ENCODE data around the gene SPPL3.
A peak's percentile ranks its signal among the peaks of the same experiment; 100 is the strongest.

SPPL3 gene

GRCh38 chr12:120854804-120855203 is 49.4 kb downstream of the SPPL3 start:
- no peak overlapping the region for H3K4me3 Mint-ChIP-seq
- H3K36me3 Mint-ChIP-seq, result peaks cover 0 to 15% of the 10 kb centered on the region in 2 donors
- peaks cover 43 to 74% of the 10 kb centered on the region in 2 donors for H3K4me1 Mint-ChIP-seq
- H3K27ac Mint-ChIP-seq, result peak overlapping the region; percentile 25
- H3K9me3 Mint-ChIP-seq, result peaks cover 0 to 3% of the 10 kb centered on the region in 2 donors
- no peaks in the 10 kb centered on the region for H3K27me3 Mint-ChIP-seq
- no peak for DNase-seq
- ATAC-seq (replicated peaks), result no peak

DNA sequence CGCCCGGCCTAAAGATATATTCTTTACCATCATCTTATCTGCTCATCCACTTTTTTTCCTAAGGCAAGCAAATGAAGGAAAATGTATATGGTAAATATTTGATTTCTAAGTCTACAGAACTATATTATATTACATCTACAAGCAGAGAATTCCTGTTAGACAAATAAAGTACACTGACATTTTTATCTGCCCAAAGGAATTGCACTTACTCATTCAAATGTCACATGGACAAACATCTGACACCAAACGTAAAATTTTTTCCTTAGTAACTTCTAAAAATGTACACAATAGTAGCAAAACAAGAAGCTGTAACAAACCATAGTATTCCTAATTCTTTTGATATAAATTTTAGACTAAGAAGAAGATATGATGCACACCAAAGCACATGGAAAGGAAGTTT is 51.0 kb downstream of the SPPL3 start:
- Mint-ChIP-seq H3K4me1 (peaks cover 45 to 74% of the 10 kb centered on the region in 2 donors), H3K36me3 (peaks cover 0 to 8% of the 10 kb centered on the region in 2 donors), H3K27me3 (no peaks in the 10 kb centered on the region), H3K4me3 (no peak overlapping the region), H3K27ac (no peak overlapping the region), H3K9me3 (no peaks in the 10 kb centered on the region)
- DNase-seq (no peak), ATAC-seq (replicated peaks) (no peak)

DNA sequence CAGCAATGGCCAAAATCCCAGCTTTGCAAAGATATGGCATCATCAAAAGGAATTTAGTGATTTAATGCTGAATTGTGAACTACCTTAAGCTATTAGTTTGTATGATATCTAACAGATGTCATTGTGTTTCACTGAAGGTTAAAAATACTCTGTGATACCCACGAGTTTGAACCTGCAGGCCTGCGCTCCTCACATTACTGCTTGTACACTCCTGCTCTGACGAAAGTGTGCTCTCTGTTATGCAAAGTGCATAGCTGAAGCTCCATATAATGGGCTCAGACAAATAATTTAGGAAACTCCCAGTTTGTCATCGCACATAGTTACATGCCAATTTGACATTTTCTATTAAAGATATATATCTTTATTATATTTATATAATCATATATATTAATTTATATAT is 52.2 kb downstream of the SPPL3 start:
- DNase-seq, result no peak
- Mint-ChIP-seq H3K36me3 (peaks cover 0 to 4% of the 10 kb centered on the region in 2 donors), H3K9me3 (no peaks in the 10 kb centered on the region), H3K27me3 (no peaks in the 10 kb centered on the region), H3K4me1 (peaks cover 45 to 75% of the 10 kb centered on the region in 2 donors), H3K4me3 (no peak overlapping the region), H3K27ac (peak overlapping the region; percentile 71)
- no peak for ATAC-seq (replicated peaks)

DNA sequence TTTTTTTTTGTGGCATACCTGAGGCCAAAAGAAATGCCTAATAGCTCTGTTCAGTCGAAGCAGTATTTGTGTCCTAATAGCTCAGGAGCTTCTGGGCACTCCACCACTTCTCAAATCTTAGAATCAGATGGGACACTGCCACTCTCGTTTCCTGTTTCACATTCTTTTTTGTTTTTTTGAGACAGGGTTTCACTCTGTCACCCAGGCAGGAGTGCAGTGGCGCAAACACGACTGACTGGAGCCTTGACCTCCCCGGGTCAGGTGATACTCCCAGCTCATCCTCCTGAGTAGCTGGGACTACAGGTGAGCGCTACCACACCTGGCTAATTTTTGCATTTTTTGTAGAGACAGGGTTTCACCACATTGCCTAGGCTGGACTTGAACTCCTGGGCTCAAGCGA is 52.7 kb downstream of the SPPL3 start:
- peak overlapping the region; percentile 71 for H3K27ac Mint-ChIP-seq
- H3K4me1 Mint-ChIP-seq, result peaks cover 42 to 74% of the 10 kb centered on the region in 2 donors
- peak; percentile 22 for DNase-seq
- peak; percentile 83 to 87 for ATAC-seq (replicated peaks)
- peak overlapping the region in 1 of 2 donors; percentile 41 for H3K4me3 Mint-ChIP-seq
- H3K9me3 Mint-ChIP-seq, result no peaks in the 10 kb centered on the region
- peaks cover 0 to 4% of the 10 kb centered on the region in 2 donors for H3K36me3 Mint-ChIP-seq
- H3K27me3 Mint-ChIP-seq, result no peaks in the 10 kb centered on the region

- H3K4me1 Mint-ChIP-seq, result peaks cover 41 to 74% of the 10 kb centered on the region in 2 donors
Observed at GRCh38 chr12:120849765-120850164, 54.4 kb downstream of the SPPL3 start.

DNA sequence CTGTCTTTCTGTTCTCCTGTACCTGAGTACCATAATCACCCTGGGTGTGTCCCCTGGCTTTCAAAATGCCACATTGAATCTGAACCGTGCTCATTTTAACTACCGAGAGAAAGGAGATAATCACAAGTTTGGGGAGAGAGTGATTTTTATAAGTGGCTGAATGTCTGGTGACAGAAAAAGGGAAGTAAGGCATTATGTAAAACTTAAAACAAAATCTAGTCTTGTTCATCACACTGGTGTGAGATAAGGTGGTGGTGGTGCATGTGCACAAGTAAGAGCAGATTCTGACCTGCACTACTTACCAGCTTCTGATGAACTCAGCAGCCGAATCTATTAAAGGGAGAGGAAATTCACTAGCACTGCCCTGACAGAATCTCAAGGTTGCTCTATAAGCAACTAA is 56.3 kb downstream of the SPPL3 start:
- Mint-ChIP-seq H3K27ac (peak overlapping the region; percentile 16), H3K27me3 (no peaks in the 10 kb centered on the region), H3K36me3 (no peaks in the 10 kb centered on the region), H3K4me1 (peaks cover 40 to 79% of the 10 kb centered on the region in 2 donors), H3K4me3 (no peak overlapping the region), H3K9me3 (no peaks in the 10 kb centered on the region)
- ATAC-seq (replicated peaks) (peak; percentile 77 to 89), DNase-seq (no peak)

More at GRCh38 chr12:120849765-120850164, 54.4 kb downstream of the SPPL3 start:
- ATAC-seq (replicated peaks) (peak in 1 of 2 donors; percentile 26), DNase-seq (no peak)
- Mint-ChIP-seq H3K27me3 (no peaks in the 10 kb centered on the region), H3K36me3 (peaks cover 0 to 4% of the 10 kb centered on the region in 2 donors), H3K27ac (no peak overlapping the region), H3K9me3 (no peaks in the 10 kb centered on the region), H3K4me3 (no peak overlapping the region)

DNA sequence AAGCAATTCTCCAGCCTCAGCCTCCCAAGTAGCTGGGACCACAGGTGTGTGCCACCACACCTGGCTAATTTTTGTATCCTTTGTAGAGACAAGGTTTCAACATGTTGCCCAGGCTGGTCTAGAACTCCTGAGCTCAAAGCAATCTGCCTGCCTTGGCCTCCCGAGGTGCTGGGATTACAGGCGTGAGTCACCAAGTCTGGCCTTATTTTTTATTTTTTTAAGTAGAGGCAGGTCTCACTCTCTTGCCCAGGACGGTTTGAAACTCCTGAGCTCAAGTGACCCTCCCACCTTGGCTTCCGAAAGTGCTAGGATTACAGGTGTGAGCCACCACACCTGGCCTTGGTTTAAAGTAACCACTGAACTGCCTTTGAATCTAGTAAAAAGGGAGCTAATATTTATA is 56.8 kb downstream of the SPPL3 start:
- Mint-ChIP-seq H3K36me3 (no peaks in the 10 kb centered on the region), H3K4me1 (peaks cover 40 to 79% of the 10 kb centered on the region in 2 donors), H3K4me3 (no peak overlapping the region), H3K27ac (no peak overlapping the region), H3K9me3 (no peaks in the 10 kb centered on the region), H3K27me3 (no peaks in the 10 kb centered on the region)
- no peak for DNase-seq
- ATAC-seq (replicated peaks), result no peak

- H3K9me3 Mint-ChIP-seq, result no peaks in the 10 kb centered on the region
- DNase-seq (no peak), ATAC-seq (replicated peaks) (no peak)
- no peak overlapping the region for H3K4me3 Mint-ChIP-seq
- H3K27me3 Mint-ChIP-seq, result no peaks in the 10 kb centered on the region
- H3K4me1 Mint-ChIP-seq, result peaks cover 42 to 83% of the 10 kb centered on the region in 2 donors
- no peak overlapping the region for H3K27ac Mint-ChIP-seq
- H3K36me3 Mint-ChIP-seq, result peaks cover 0 to 4% of the 10 kb centered on the region in 2 donors
Observed at GRCh38 chr12:120846721-120847120, 57.4 kb downstream of the SPPL3 start.

- Mint-ChIP-seq H3K27me3 (no peaks in the 10 kb centered on the region), H3K4me1 (peaks cover 33 to 77% of the 10 kb centered on the region in 2 donors), H3K9me3 (no peaks in the 10 kb centered on the region), H3K4me3 (no peak overlapping the region), H3K36me3 (peaks cover 0 to 4% of the 10 kb centered on the region in 2 donors), H3K27ac (peak overlapping the region; percentile 11)
- DNase-seq (no peak), ATAC-seq (replicated peaks) (no peak)
Observed at GRCh38 chr12:120845696-120846095, 58.5 kb downstream of the SPPL3 start.

- Mint-ChIP-seq H3K4me1 (peaks cover 34 to 74% of the 10 kb centered on the region in 2 donors), H3K27me3 (no peaks in the 10 kb centered on the region), H3K4me3 (no peak overlapping the region), H3K9me3 (no peaks in the 10 kb centered on the region), H3K36me3 (peaks cover 0 to 10% of the 10 kb centered on the region in 2 donors), H3K27ac (no peak overlapping the region)
- no peak for DNase-seq
- ATAC-seq (replicated peaks), result no peak
Observed at GRCh38 chr12:120844768-120845449, 59.2 kb downstream of the SPPL3 start.

DNA sequence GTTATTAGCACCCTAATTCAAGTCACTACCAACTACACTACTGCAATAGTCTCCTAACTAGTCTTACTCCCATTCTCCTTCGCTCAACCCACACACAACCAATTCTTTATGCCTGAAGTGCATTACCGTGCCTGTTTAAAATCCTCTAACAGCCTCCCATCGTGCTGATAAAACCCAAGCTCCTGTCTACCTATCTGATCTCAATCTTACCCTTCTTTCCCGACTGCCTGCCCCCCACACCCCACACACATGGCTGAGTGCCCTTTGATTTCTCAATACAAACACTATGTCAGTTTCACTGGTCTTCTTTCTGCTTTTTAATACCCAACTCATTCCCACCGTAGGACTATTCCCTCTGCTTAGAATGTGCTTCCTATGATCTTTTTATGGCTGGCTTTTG is 59.9 kb downstream of the SPPL3 start:
- H3K27ac Mint-ChIP-seq, result peak overlapping the region; percentile 20
- peaks cover 30 to 68% of the 10 kb centered on the region in 2 donors for H3K4me1 Mint-ChIP-seq
- peaks cover 0 to 10% of the 10 kb centered on the region in 2 donors for H3K36me3 Mint-ChIP-seq
- no peak for ATAC-seq (replicated peaks)
- no peaks in the 10 kb centered on the region for H3K9me3 Mint-ChIP-seq
- no peaks in the 10 kb centered on the region for H3K27me3 Mint-ChIP-seq
- no peak overlapping the region for H3K4me3 Mint-ChIP-seq
- DNase-seq, result no peak

DNA sequence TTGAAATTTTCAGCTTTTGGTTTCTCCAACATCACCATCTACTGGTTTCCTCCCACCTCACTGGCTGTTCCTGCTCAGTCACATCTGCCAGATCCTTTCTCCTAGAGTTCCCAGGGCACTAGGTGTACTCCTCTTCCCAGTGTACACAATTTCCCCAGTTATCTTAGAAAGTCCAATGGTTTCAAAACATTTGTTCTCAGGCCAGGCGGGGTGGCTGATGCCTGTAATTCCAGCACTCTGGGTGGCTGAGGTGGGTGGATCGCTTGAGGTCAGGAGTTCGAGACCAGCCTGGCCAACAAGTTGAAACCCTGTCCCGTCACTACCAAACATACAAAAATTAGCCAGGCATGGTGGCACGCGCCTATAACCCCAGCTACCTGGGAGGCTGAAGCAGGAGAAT is 60.7 kb downstream of the SPPL3 start:
- Mint-ChIP-seq H3K36me3 (peaks cover 1 to 10% of the 10 kb centered on the region in 2 donors), H3K4me1 (peaks cover 29 to 61% of the 10 kb centered on the region in 2 donors), H3K27me3 (no peaks in the 10 kb centered on the region), H3K27ac (no peak overlapping the region), H3K4me3 (no peak overlapping the region), H3K9me3 (no peaks in the 10 kb centered on the region)
- DNase-seq (no peak), ATAC-seq (replicated peaks) (no peak)

DNA sequence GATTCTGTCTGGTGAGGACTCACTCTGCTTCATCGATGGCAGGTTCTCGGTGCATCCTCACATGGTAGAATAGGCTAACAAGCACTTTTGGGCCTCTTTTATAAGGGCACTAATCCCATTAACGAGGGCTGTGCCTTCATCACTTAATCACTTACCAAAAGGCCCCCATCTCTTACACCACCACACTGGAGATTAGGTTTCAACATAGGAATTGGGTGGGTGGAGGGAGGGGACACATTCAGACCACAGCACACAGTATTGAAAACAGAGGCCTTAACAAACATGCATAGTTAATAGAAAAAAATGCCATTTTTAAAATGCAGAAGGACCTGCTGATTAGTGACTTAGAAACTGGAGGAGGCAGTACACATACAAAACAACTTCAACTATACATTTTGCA is 61.6 kb downstream of the SPPL3 start:
- H3K4me3 Mint-ChIP-seq, result no peak overlapping the region
- no peak overlapping the region for H3K27ac Mint-ChIP-seq
- H3K4me1 Mint-ChIP-seq, result peaks cover 25 to 58% of the 10 kb centered on the region in 2 donors
- no peaks in the 10 kb centered on the region for H3K27me3 Mint-ChIP-seq
- no peaks in the 10 kb centered on the region for H3K9me3 Mint-ChIP-seq
- ATAC-seq (replicated peaks) (no peak), DNase-seq (no peak)
- H3K36me3 Mint-ChIP-seq, result peaks cover 1 to 12% of the 10 kb centered on the region in 2 donors

GRCh38 chr12:120841525-120841924 is 62.6 kb downstream of the SPPL3 start:
- ATAC-seq (replicated peaks), result no peak
- DNase-seq, result no peak
- H3K36me3 Mint-ChIP-seq, result peaks cover 1 to 12% of the 10 kb centered on the region in 2 donors
- no peaks in the 10 kb centered on the region for H3K9me3 Mint-ChIP-seq
- no peak overlapping the region for H3K4me3 Mint-ChIP-seq
- H3K27me3 Mint-ChIP-seq, result no peaks in the 10 kb centered on the region
- H3K27ac Mint-ChIP-seq, result no peak overlapping the region
- H3K4me1 Mint-ChIP-seq, result peaks cover 21 to 50% of the 10 kb centered on the region in 2 donors

DNA sequence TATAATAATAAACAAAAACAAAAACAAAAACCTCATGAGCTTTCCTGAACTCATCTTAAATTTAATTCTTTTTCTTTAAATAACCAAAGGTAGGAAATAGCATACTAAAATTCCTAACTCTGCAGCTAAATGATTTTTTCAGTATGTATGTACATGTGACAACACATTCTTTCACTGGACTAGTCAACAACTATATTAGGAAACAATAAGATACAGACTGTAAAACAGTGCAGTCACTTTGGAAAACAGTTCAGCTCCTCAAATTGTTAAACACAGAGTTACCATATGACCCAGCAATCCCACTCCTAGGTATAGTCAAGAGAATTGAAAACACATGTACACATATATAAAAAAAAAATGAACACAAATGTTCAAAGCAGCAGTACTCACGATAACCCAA is 64.7 kb downstream of the SPPL3 start:
- ATAC-seq (replicated peaks) (no peak), DNase-seq (no peak)
- H3K36me3 Mint-ChIP-seq, result peaks cover 1 to 12% of the 10 kb centered on the region in 2 donors
- peaks cover 33 to 58% of the 10 kb centered on the region in 2 donors for H3K4me1 Mint-ChIP-seq
- H3K9me3 Mint-ChIP-seq, result no peaks in the 10 kb centered on the region
- H3K4me3 Mint-ChIP-seq, result no peak overlapping the region
- no peak overlapping the region for H3K27ac Mint-ChIP-seq
- H3K27me3 Mint-ChIP-seq, result no peaks in the 10 kb centered on the region

Data from stimulated activated naive B cell treated with anti-CD40 and anti-IgM and Interleukin-4, amounts not matched to agents 10 μg/mL and 1 μg/mL and 100 μg/mL, for 72 hours (primary cell).